Measurements from ENCODE around the gene GFER. TPM values are rescaled to one million over a fixed set of nuclear protein-coding genes. Genes with fewer than 3 reads are reported as not detected.

Gene GFER
- total and polyA plus RNA-seq, 9 of the 15 experiments (the other 6 are each of a cell fraction or from before 2014, with no cell fraction given): 4.3 to 53.7 (median 19.8) TPM

DNA sequence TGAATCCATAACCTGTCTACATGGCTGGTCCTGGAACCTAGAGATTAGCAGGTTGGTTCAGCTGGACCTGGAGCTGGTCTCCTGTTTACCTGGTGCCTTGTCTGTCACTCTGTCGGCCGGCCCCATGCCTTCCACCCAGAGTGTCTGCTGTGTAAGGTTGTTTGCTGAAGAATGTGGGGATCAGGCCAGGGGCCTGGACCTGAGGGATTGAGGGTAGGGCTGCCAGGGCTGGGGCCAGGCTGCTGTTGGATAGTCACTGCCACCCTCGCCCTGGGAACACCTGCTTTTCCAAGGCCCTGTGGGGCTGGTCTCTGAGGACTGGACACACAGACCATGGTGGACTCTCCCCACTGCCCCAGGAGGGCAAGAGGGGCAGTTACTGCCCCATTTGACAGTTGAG is 44.2 kb downstream of the GFER start:
- no peaks in the 10 kb centered on the region for H3K27me3 ChIP-seq (ENCODE audit: control insufficient read depth in 2 of 2, insufficient read depth in 2 of 2, low read length in 2 of 2)
- peak overlapping the region in 1 of 2 experiments; percentile 85; a peak in 2 of 4 replicates for H3K9ac ChIP-seq (ENCODE audit: insufficient read depth in 1 of 2, low read depth in 2 of 2, low read length in 2 of 2)
- H3K36me3 ChIP-seq (ENCODE audit: control insufficient read depth, insufficient read depth, low read length): peaks cover 7% of the 10 kb centered on the region; the same call in 1 of the 3 replicates
- ChIA-PET POLR2A (interaction anchor here (0.8 to 1.0 kb wide), 2 partner anchors 126 to 127 kb away, joined by 3 to 5 read pairs; partner anchors contain the start of gene TRAF7), CTCF (ENCODE audit: low intra/inter-chr PET ratio) (no interaction called here)
- peaks cover 3% of the 10 kb centered on the region for H3K9me1 ChIP-seq (ENCODE audit: control insufficient read depth, insufficient read depth, low read length)
- no peak overlapping the region for H3K4me3 ChIP-seq
- WGBS (ENCODE audit: insufficient coverage, low coverage, missing lambda C conversion rate): 62% methylated on average over 3 of the region's 3 CpGs
- no peaks in the 10 kb centered on the region for H3K9me3 ChIP-seq (replicated peaks; ENCODE audit: control insufficient read depth, insufficient read depth, low read depth, low read length)
- DNase-seq (ENCODE audit: extremely low read depth in 1 of 4, low spot score in 3 of 4): no peak
- TF ChIP-seq DNMT1 (IDR thresholded peaks at IDR 0.05) (no peak), HDGF (IDR thresholded peaks at IDR 0.05) (no peak), HDAC1 (IDR thresholded peaks at IDR 0.05) (no peak), ZC3H11A (IDR thresholded peaks at IDR 0.05; ENCODE audit: low read depth, low read length) (no peak), ZNF347 (CRISPR knock-in tag; IDR thresholded peaks at IDR 0.05; ENCODE audit: low read depth) (no peak), SRSF1 (IDR thresholded peaks at IDR 0.05; ENCODE audit: low read depth, low read length) (no peak), TSC22D4 (tag; IDR thresholded peaks at IDR 0.05) (no peak), HOXB6 (CRISPR knock-in tag; IDR thresholded peaks at IDR 0.05; ENCODE audit: borderline replicate concordance) (no peak), ARHGAP35 (IDR thresholded peaks at IDR 0.05; ENCODE audit: partially characterized antibody) (no peak), TAF9B (IDR thresholded peaks at IDR 0.05; ENCODE audit: partially characterized antibody) (no peak), MECOM (CRISPR knock-in tag; IDR thresholded peaks at IDR 0.05) (no peak), KLF10 (CRISPR knock-in tag; IDR thresholded peaks at IDR 0.05) (no peak), ELF2 (CRISPR knock-in tag; IDR thresholded peaks at IDR 0.05) (no peak), BDP1 (IDR thresholded peaks at IDR 0.05; ENCODE audit: insufficient read depth, insufficient read length) (no peak)
- TF ChIP-seq, protein P1, sequence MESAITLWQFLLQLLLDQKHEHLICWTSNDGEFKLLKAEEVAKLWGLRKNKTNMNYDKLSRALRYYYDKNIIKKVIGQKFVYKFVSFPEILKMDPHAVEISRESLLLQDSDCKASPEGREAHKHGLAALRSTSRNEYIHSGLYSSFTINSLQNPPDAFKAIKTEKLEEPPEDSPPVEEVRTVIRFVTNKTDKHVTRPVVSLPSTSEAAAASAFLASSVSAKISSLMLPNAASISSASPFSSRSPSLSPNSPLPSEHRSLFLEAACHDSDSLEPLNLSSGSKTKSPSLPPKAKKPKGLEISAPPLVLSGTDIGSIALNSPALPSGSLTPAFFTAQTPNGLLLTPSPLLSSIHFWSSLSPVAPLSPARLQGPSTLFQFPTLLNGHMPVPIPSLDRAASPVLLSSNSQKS (CRISPR knock-in tag; IDR thresholded peaks at IDR 0.05): no peak
- no TSS peak for BruUV-seq (replicated peaks)
- H3K4me2 ChIP-seq (ENCODE audit: insufficient read depth, low read length): peak overlapping the region; percentile 93; the same call in 1 of the 2 replicates
- in situ Hi-C loops (cut with MboI) (no loop called here), intact Hi-C loops (cut with micrococcal nuclease) (no loop called here)
- H3K27ac ChIP-seq (ENCODE audit: extremely low read depth, low read depth, low read length): no peak overlapping the region
- peaks cover 28 to 83% of the 10 kb centered on the region in 2 experiments for H3K4me1 ChIP-seq (replicated peaks in 1 of 2; ENCODE audit: control insufficient read depth in 2 of 2, insufficient read depth in 2 of 2, low read length in 2 of 2)
- H3K79me2 ChIP-seq (ENCODE audit: control insufficient read depth, insufficient read depth, low read length): peaks cover 16% of the 10 kb centered on the region
- 0 out of 2 replicates have a peak, but pooled peaks cover 7% of the 10 kb centered on the region for H4K20me1 ChIP-seq (replicated peaks; ENCODE audit: control insufficient read depth, insufficient read depth, low read length)
- ATAC-seq: no peak
- peak; percentile 37 for FAIRE-seq
- no peak overlapping the region for H2AFZ ChIP-seq (ENCODE audit: low read depth, low read length)
